ENCODE measurements around the gene TFDP2. TPM values are rescaled to one million over a fixed set of nuclear protein-coding genes. Genes with fewer than 3 reads are reported as not detected.

TFDP2 gene
- total RNA-seq, 6 donors from 2014 or later, result 25.1 to 48.5 (median 30.8) TPM

DNA sequence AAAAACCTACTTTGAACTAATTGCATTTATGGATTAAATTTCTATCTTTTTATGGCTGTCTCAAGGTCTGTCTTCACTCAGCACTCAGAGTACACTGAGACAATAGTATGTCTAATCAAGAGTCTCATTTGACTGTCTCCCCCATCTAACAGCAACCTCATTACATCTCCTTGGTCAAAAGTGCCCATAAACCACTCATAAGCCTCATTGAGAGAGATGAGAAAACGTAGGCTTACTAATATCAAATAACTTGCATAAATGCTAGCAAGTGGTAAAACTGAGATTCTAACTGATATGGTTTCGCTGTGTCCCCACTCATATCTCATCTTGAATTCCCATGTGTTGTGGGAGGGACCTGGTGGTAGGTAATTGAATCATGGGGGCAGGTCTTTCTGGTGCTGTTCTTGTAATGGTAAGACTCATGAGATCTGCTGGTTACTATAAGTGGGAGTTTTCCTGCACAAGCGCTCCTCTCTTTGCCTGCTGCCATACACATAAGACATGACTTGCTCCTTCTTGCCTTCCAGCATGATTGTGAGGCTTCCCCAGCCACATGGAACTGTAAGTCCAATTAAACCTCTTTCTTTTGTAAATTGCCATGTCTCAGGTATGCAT, 113.9 kb downstream of the TFDP2 start:
- TF ChIP-seq EP300 (IDR thresholded peaks at IDR 0.05), result no peak
- TF ChIP-seq POLR2A (IDR thresholded peaks at IDR 0.05), result no peak
- TF ChIP-seq, protein P1, sequence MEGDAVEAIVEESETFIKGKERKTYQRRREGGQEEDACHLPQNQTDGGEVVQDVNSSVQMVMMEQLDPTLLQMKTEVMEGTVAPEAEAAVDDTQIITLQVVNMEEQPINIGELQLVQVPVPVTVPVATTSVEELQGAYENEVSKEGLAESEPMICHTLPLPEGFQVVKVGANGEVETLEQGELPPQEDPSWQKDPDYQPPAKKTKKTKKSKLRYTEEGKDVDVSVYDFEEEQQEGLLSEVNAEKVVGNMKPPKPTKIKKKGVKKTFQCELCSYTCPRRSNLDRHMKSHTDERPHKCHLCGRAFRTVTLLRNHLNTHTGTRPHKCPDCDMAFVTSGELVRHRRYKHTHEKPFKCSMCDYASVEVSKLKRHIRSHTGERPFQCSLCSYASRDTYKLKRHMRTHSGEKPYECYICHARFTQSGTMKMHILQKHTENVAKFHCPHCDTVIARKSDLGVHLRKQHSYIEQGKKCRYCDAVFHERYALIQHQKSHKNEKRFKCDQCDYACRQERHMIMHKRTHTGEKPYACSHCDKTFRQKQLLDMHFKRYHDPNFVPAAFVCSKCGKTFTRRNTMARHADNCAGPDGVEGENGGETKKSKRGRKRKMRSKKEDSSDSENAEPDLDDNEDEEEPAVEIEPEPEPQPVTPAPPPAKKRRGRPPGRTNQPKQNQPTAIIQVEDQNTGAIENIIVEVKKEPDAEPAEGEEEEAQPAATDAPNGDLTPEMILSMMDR (IDR thresholded peaks at IDR 0.05), result no peak
- TF ChIP-seq POLR2AphosphoS5 (IDR thresholded peaks at IDR 0.05), result no peak
- Histone ChIP-seq H3K9me3 (no peaks in the 10 kb centered on the region), H3K27ac (no peak overlapping the region), H3K36me3 (no peaks in the 10 kb centered on the region), H3K4me1 (no peaks in the 10 kb centered on the region), H3K4me3 (no peak overlapping the region), H3K27me3 (no peaks in the 10 kb centered on the region)
- ATAC-seq (ENCODE audit: low FRiP score in 2 of 2) (no peak), DNase-seq (no peak)
- WGBS, 2 donors, result 93 to 95% methylated on average over 3 of the region's 3 CpGs

DNA sequence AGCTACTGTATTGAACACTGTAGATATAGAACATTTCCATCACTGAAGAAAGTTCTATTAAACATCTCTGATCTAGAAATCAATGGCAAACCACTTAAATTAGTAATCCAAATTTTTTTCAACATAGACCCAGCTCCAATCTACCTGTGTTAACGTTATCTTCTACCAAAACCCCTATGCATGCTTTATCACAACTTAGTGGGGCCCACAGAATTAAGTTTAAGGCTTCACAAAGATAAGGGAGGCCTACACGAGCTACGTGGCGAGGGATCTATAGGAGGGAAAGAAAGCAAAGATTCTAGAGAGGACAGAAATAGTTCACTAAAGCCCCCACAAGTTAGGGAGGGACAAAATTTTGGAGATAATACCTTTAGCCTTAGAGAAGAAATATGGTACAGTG, 116.1 kb downstream of the TFDP2 start:
- H3K27ac ChIP-seq, result no peak overlapping the region
- peaks cover 0 to 16% (median 6%) of the 10 kb centered on the region in 4 donors for H3K4me1 ChIP-seq
- TF ChIP-seq EP300 (IDR thresholded peaks at IDR 0.05), result no peak
- no peak for TF ChIP-seq POLR2A (IDR thresholded peaks at IDR 0.05)
- TF ChIP-seq, protein P1 (IDR thresholded peaks at IDR 0.05), result no peak
- no peak for TF ChIP-seq POLR2AphosphoS5 (IDR thresholded peaks at IDR 0.05)
- H3K27me3 ChIP-seq, result no peaks in the 10 kb centered on the region
- ATAC-seq (ENCODE audit: low FRiP score in 2 of 2) (no peak), DNase-seq (no peak)
- WGBS, 2 donors, result 95 to 97% methylated on average over 4 of the region's 4 CpGs
- H3K36me3 ChIP-seq, result no peaks in the 10 kb centered on the region
- no peak overlapping the region for H3K4me3 ChIP-seq
- H3K9me3 ChIP-seq, result no peaks in the 10 kb centered on the region

DNA sequence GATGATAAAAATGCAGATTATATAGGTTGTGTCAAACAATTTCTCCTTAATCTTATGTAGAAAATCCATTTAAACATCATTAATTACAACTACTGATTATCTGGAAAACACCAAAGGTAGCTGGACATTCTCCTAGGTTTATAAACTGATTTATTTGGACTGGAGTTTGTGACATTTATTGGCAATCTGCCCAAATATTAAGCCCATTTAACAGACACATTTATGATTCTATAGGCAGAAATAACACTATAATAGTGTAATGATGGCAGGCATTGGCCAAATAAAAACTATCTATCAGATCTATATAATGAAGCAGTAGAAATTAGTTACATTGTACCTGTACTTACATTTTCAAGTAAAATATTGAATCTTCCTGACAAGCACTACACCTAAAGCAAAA, 117.8 kb downstream of the TFDP2 start:
- no peak overlapping the region for H3K27ac ChIP-seq
- no peak overlapping the region for H3K4me3 ChIP-seq
- no peaks in the 10 kb centered on the region for H3K36me3 ChIP-seq
- H3K9me3 ChIP-seq, result no peaks in the 10 kb centered on the region
- TF ChIP-seq EP300 (IDR thresholded peaks at IDR 0.05) (no peak), POLR2A (IDR thresholded peaks at IDR 0.05) (no peak), POLR2AphosphoS5 (IDR thresholded peaks at IDR 0.05) (no peak)
- TF ChIP-seq, protein P1 (IDR thresholded peaks at IDR 0.05), result no peak
- H3K4me1 ChIP-seq, result peaks cover 7 to 21% (median 15%) of the 10 kb centered on the region in 4 donors
- DNase-seq (no peak), ATAC-seq (ENCODE audit: low FRiP score in 2 of 2) (no peak)
- H3K27me3 ChIP-seq, result no peaks in the 10 kb centered on the region

DNA sequence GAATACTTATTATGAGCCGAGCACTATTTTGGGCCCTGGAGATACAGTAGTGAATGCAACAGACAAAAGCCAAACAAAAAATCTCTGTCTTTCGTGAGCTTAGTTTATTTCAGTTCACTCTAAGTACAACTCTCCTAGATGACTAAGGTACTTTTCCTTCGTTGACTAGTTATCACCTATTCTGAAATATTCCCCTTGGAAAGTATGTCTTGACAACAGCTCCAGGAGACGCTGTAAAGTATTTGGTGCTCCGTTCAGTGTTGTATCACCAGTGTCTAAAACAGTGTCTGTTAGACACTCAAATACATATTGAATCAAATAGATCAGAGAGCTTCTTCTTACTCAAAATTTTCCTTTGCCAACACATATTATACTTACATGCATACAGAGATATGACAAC, 119.6 kb downstream of the TFDP2 start:
- Histone ChIP-seq H3K9me3 (no peaks in the 10 kb centered on the region), H3K4me1 (peaks cover 7 to 24% (median 18%) of the 10 kb centered on the region in 4 donors), H3K27ac (peak overlapping the region in 2 of 4 donors; percentile 36 to 46), H3K36me3 (no peaks in the 10 kb centered on the region), H3K4me3 (no peak overlapping the region), H3K27me3 (no peaks in the 10 kb centered on the region)
- ATAC-seq (ENCODE audit: low FRiP score in 2 of 2), result no peak
- no peak for DNase-seq
- 65 to 69% methylated on average over 5 of the region's 5 CpGs for WGBS, 2 donors
- no peak for TF ChIP-seq EP300 (IDR thresholded peaks at IDR 0.05)
- TF ChIP-seq POLR2A (IDR thresholded peaks at IDR 0.05), result no peak
- TF ChIP-seq, protein P1 (IDR thresholded peaks at IDR 0.05), result no peak
- TF ChIP-seq POLR2AphosphoS5 (IDR thresholded peaks at IDR 0.05), result no peak

DNA sequence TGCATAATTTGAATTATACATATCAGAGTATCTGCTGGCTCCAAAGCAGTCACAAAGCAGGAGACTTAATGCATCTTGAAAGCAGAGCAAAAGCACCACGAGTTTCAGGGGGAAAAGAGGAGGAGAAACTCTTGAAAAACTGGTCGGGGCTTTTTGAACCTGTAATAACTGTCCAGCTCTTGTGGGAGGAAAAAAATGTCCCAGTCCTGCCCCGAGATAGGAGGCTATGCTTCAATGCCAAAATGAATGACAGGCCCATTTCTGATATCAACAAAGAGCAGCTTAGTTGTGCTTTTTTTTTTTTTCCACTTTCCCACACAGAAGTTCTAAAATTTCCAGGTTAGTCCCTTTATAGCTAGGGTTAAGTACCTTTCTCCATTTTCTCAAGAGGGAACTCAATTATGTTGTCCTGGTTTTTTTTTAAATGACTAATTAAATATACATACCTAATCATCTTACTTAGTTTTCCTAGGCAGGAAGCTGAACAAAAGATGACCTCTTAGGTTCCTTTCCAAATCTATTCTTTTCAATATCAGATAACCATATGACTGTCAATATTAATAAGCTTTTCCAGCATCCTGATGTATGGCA, 120.2 kb downstream of the TFDP2 start:
- no peak for DNase-seq
- no peaks in the 10 kb centered on the region for H3K36me3 ChIP-seq
- TF ChIP-seq, protein P1 (IDR thresholded peaks at IDR 0.05), result no peak
- TF ChIP-seq EP300 (IDR thresholded peaks at IDR 0.05) (no peak), POLR2AphosphoS5 (IDR thresholded peaks at IDR 0.05) (no peak), POLR2A (IDR thresholded peaks at IDR 0.05) (no peak)
- H3K4me1 ChIP-seq, result peaks cover 7 to 24% (median 18%) of the 10 kb centered on the region in 4 donors
- H3K4me3 ChIP-seq, result no peak overlapping the region
- peak overlapping the region in 2 of 4 donors; percentile 36 to 46 for H3K27ac ChIP-seq
- H3K9me3 ChIP-seq, result no peaks in the 10 kb centered on the region
- WGBS, 2 donors, result 41% methylated on average over 3 of the region's 3 CpGs
- H3K27me3 ChIP-seq, result no peaks in the 10 kb centered on the region
- ATAC-seq (ENCODE audit: low FRiP score in 2 of 2), result no peak
